Kidney epithelial cell (primary cell): ENCODE results near the gene BLMH. TPM values are rescaled to one million over a fixed set of nuclear protein-coding genes. Genes with fewer than 3 reads are reported as not detected.

Experiments
- DNase-seq: peaks from one replicate; pipeline ENCODE4 v3.0.0-alpha.2; 2010; ENCODE audit warnings: low read depth
- H3K27me3 ChIP-seq: 2 replicates; pipeline ENCODE4 v1.6.0; 2011; ENCODE audit warnings: low read length; ENCODE audit not compliant: control insufficient read depth, insufficient read depth
- H3K36me3 ChIP-seq: 2 replicates; pipeline ENCODE4 v1.5.1; 2011; ENCODE audit warnings: low read length; ENCODE audit not compliant: control insufficient read depth, insufficient read depth
- H3K4me3 ChIP-seq: 2 replicates; pipeline ENCODE4 v1.5.1; 2011; ENCODE audit warnings: low read depth, mild to moderate bottlenecking, control low read depth, low read length
- CTCF ChIP-seq: IDR thresholded peaks from 2 replicates; pipeline ENCODE4 v1.5.1; 2011; ENCODE audit warnings: mild to moderate bottlenecking, moderate library complexity, low read length, control low read depth, inconsistent platforms; ENCODE audit not compliant: insufficient read depth, poor library complexity, severe bottlenecking
- total RNA-seq: library from RNA; depleted of rRNA; stranded (reverse); fragments of >200 nt; gene quantifications from 2 replicates; pipeline ENCODE4 v1.2.3, GENCODE V29; 2015

BLMH gene
- total RNA-seq, 1 donor from 2014 or later = 29.4 TPM

GRCh38 chr17:30300818-30301217, 9.1 kb upstream of the BLMH start:
- H3K36me3 ChIP-seq = no peaks in the 10 kb centered on the region
- no peak for TF ChIP-seq CTCF
- no peak overlapping the region for H3K4me3 ChIP-seq
- H3K27me3 ChIP-seq = no peaks in the 10 kb centered on the region
- no peak for DNase-seq

GRCh38 chr17:30299000-30299399, 7.3 kb upstream of the BLMH start:
- Histone ChIP-seq H3K27me3 (no peaks in the 10 kb centered on the region), H3K4me3 (no peak overlapping the region), H3K36me3 (no peaks in the 10 kb centered on the region)
- no peak for DNase-seq
- TF ChIP-seq CTCF = no peak

- DNase-seq = no peak
- H3K4me3 ChIP-seq = no peak overlapping the region
- no peaks in the 10 kb centered on the region for H3K27me3 ChIP-seq
- H3K36me3 ChIP-seq = no peaks in the 10 kb centered on the region
- no peak for TF ChIP-seq CTCF
Measured at GRCh38 chr17:30297715-30298114, 6.0 kb upstream of the BLMH start.

- Histone ChIP-seq H3K27me3 (no peaks in the 10 kb centered on the region), H3K36me3 (no peaks in the 10 kb centered on the region), H3K4me3 (no peak overlapping the region)
- TF ChIP-seq CTCF = no peak
- DNase-seq = no peak
Measured at GRCh38 chr17:30296499-30297080, 4.8 kb upstream of the BLMH start.

- peak overlapping the region; percentile 78 for H3K4me3 ChIP-seq
- H3K36me3 ChIP-seq = no peaks in the 10 kb centered on the region
- no peaks in the 10 kb centered on the region for H3K27me3 ChIP-seq
- no peak for TF ChIP-seq CTCF
- no peak for DNase-seq
Measured at GRCh38 chr17:30292286-30292858, 628 bp upstream of the BLMH start.
